Glutamatergic neuron (in vitro differentiated cells): ENCODE measurements around the gene SYNGAP1. TPM values are rescaled to one million over a fixed set of nuclear protein-coding genes. Genes with fewer than 3 reads are reported as not detected.
A peak's percentile ranks its signal among the peaks of the same experiment; 100 is the strongest.
"Not testable (repeated sequence)": the region's sequence is repeated elsewhere in the genome, so short reads cannot be mapped to it uniquely, and the experiment has no call there.

Source experiments
- DNase-seq: peaks from one replicate; pipeline ENCODE4 v3.0.0; 2022
- H3K27ac Mint-ChIP-seq: one replicate; pipeline ENCODE4 v1.8.0; 2020; ENCODE audit warnings: mild to moderate bottlenecking, mixed read lengths, inconsistent platforms; ENCODE audit not compliant: unreplicated experiment
- H3K27me3 Mint-ChIP-seq: one replicate; pipeline ENCODE4 v1.8.0; 2020; ENCODE audit warnings: mild to moderate bottlenecking, moderate library complexity, mixed read lengths, inconsistent platforms; ENCODE audit not compliant: unreplicated experiment
- H3K36me3 Mint-ChIP-seq: one replicate; pipeline ENCODE4 v1.8.0; 2020; ENCODE audit warnings: mild to moderate bottlenecking, mixed read lengths, inconsistent platforms; ENCODE audit not compliant: unreplicated experiment
- H3K4me1 Mint-ChIP-seq: one replicate; pipeline ENCODE4 v1.8.0; 2020; ENCODE audit warnings: mild to moderate bottlenecking, low read depth, mixed read lengths, inconsistent platforms; ENCODE audit not compliant: unreplicated experiment
- H3K4me3 Mint-ChIP-seq: one replicate; pipeline ENCODE4 v1.8.0; 2020; ENCODE audit warnings: mild to moderate bottlenecking, mixed read lengths, inconsistent platforms; ENCODE audit not compliant: unreplicated experiment
- H3K9me3 Mint-ChIP-seq: one replicate; pipeline ENCODE4 v1.8.0; 2020; ENCODE audit warnings: mild to moderate bottlenecking, moderate library complexity, mixed read lengths, inconsistent platforms; ENCODE audit not compliant: unreplicated experiment
- CTCF ChIP-seq: fragments of 200-600 bp; sonication (generic); IDR thresholded peaks from one replicate; pipeline ENCODE4 v1.5.0; 2021; ENCODE audit not compliant: partially characterized antibody, unreplicated experiment
- total RNA-seq: library from RNA; stranded (reverse); fragmentation: NEBNext Ultra II Directional; extraction: Animal tissue kit (Norgen Biotek cat#: 25700); gene quantifications from one replicate; pipeline ENCODE4 v1.2.1, GENCODE V29; 2021; ENCODE audit not compliant: unreplicated experiment

SYNGAP1 gene
- total RNA-seq, 1 donor from 2014 or later, result 75.1 TPM

GRCh38 chr6:33392979-33393378 lies 26.9 kb upstream of the SYNGAP1 start:
- peaks cover 22% of the 10 kb centered on the region for H3K4me1 Mint-ChIP-seq
- H3K4me3 Mint-ChIP-seq, result peak overlapping the region; percentile 89
- peak overlapping the region; percentile 83 for H3K27ac Mint-ChIP-seq
- H3K36me3 Mint-ChIP-seq, result no peaks in the 10 kb centered on the region
- H3K9me3 Mint-ChIP-seq, result peaks cover 5% of the 10 kb centered on the region
- peaks cover 3% of the 10 kb centered on the region for H3K27me3 Mint-ChIP-seq
- TF ChIP-seq CTCF, result no peak
- no peak for DNase-seq

DNA sequence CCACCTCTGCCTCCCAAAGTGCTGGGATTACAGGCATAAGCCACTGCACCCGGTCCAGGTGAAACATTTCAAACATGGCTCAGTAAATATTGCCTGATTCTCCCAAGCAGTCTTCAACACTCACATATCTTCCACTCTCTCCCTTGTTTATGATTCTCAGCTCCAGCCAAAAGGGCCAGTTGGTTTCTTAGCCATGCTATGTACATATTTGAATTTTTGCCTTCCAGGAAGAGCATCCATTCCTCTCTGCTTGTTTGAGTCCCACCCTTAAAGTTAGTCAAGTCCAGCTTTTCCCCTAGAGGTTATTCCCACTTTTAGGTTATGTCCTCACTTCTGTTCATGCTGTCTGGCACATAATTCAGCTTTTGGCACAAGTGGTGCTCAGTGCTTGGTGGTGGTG lies 22.3 kb upstream of the SYNGAP1 start:
- Mint-ChIP-seq H3K27ac (no peak overlapping the region), H3K4me1 (peaks cover 10% of the 10 kb centered on the region), H3K36me3 (no peaks in the 10 kb centered on the region), H3K27me3 (no peaks in the 10 kb centered on the region), H3K9me3 (no peaks in the 10 kb centered on the region), H3K4me3 (no peak overlapping the region)
- no peak for DNase-seq
- TF ChIP-seq CTCF, result no peak

DNA sequence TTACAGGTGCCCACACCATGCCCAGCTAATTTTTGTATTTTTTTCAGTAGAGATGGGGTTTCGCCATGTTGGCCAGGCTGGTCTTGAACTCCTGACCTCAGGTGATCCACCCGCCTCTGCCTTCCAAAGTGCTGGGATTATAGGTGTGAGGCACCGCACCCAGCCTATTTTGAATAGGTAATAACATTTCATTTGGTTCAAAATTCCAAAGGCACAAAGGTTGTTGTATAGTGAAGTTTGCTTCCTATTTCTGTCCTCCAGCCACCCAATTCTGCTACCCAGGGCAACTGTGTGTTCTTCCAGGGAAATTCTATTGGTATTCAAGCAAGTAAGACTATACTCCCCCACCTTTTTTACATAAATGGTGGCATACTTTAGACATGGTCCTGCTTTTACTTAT lies 21.3 kb upstream of the SYNGAP1 start:
- not testable (repeated sequence) for H3K36me3 Mint-ChIP-seq, DNase-seq, H3K4me1 Mint-ChIP-seq, H3K9me3 Mint-ChIP-seq, H3K27me3 Mint-ChIP-seq, H3K4me3 Mint-ChIP-seq, H3K27ac Mint-ChIP-seq

DNA sequence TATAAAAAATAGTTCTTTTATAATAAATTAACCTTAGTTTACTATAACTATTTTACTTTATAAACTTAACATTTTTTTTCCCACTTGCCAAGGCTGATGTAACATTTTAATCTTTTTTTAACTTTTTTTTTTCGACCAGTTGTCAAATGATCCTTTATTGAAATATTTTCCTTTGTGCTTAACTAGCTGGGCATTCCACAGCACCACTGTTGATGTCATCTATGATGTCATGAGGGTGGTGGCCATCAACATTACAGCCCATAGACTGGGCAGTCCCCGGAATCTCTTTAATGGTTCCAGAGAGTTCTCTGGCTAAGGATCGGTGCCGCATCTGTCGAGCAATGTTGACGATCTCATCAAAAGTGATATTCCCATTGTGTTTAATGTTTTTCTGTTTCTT lies 20.0 kb upstream of the SYNGAP1 start:
- H3K4me3 Mint-ChIP-seq, H3K36me3 Mint-ChIP-seq, H3K9me3 Mint-ChIP-seq, DNase-seq, H3K27ac Mint-ChIP-seq, H3K27me3 Mint-ChIP-seq, H3K4me1 Mint-ChIP-seq: not testable (repeated sequence)

- Mint-ChIP-seq H3K4me1 (peaks cover 3% of the 10 kb centered on the region), H3K27me3 (peaks cover 6% of the 10 kb centered on the region), H3K27ac (no peak overlapping the region), H3K4me3 (no peak overlapping the region), H3K9me3 (peaks cover 2% of the 10 kb centered on the region), H3K36me3 (no peaks in the 10 kb centered on the region)
- no peak for DNase-seq
- no peak for TF ChIP-seq CTCF
Observed at GRCh38 chr6:33404884-33405283, 15.0 kb upstream of the SYNGAP1 start.

GRCh38 chr6:33405386-33405940 lies 14.4 kb upstream of the SYNGAP1 start:
- H3K4me3 Mint-ChIP-seq, result no peak overlapping the region
- H3K36me3 Mint-ChIP-seq, result no peaks in the 10 kb centered on the region
- peaks cover 7% of the 10 kb centered on the region for H3K27me3 Mint-ChIP-seq
- TF ChIP-seq CTCF, result no peak
- H3K9me3 Mint-ChIP-seq, result peaks cover 2% of the 10 kb centered on the region
- no peak overlapping the region for H3K27ac Mint-ChIP-seq
- H3K4me1 Mint-ChIP-seq, result peaks cover 4% of the 10 kb centered on the region
- no peak for DNase-seq
